Tibial nerve (tissue), 3 donors: Measurements from ENCODE around the gene CIBAR2.

Source experiments
- CTCF ChIP-seq, 5 experiments: fragments of 200-600 bp in 3 of 5; fragments of 450-650 bp in 2 of 5; sonication (generic) in 3 of 5; IDR thresholded peaks; one replicate each; pipeline ENCODE4 v1.5.1; 2016 to 2019; ENCODE audit warnings: antibody characterized with exemption in 5 of 5, mild to moderate bottlenecking in 3 of 5, moderate library complexity in 2 of 5
- POLR2A ChIP-seq, 2 donors: fragments of 450-650 bp; IDR thresholded peaks; one replicate each; pipeline ENCODE4 v1.6.1; 2017; ENCODE audit warnings: antibody characterized with exemption in 2 of 2, mild to moderate bottlenecking in 2 of 2, moderate library complexity in 2 of 2

GRCh38 chr16:85077576-85078125 lies 34.6 kb downstream of the CIBAR2 start:
- TF ChIP-seq CTCF (IDR thresholded peaks at IDR 0.05) = no peak
- TF ChIP-seq POLR2A (IDR thresholded peaks at IDR 0.05) = no peak
